RWPE2 (cell line): ENCODE data around the gene PLEKHG3.

Experiments
- ATAC-seq: fragments of 200-7000 bp; cut with Tn5 transposase; 3 replicates; pipeline ENCODE4 v1.9.1; 2021; ENCODE audit warnings: low read depth
- DNase-seq: peaks from one replicate; pipeline ENCODE4 v3.0.0-alpha.2; 2020; ENCODE audit warnings: low spot score
- H3K27ac ChIP-seq: fragments of 450-650 bp; 2 replicates; pipeline ENCODE4 v1.5.1; 2017; ENCODE audit warnings: mild to moderate bottlenecking; ENCODE audit not compliant: poor library complexity, severe bottlenecking
- H3K27me3 ChIP-seq: fragments of 250-450 bp; sonication (Bioruptor Pico); 2 replicates; pipeline ENCODE4 v1.5.1; 2021; ENCODE audit warnings: mild to moderate bottlenecking, moderate library complexity; ENCODE audit not compliant: insufficient read depth, poor library complexity, severe bottlenecking
- H3K36me3 ChIP-seq: fragments of 250-450 bp; sonication (Bioruptor Pico); 2 replicates; pipeline ENCODE4 v1.5.1; 2020; ENCODE audit warnings: low read depth, mild to moderate bottlenecking, moderate library complexity
- H3K4me1 ChIP-seq: fragments of 250-450 bp; sonication (Bioruptor Pico); 2 replicates; pipeline ENCODE4 v1.5.1; 2021; ENCODE audit warnings: mild to moderate bottlenecking, moderate library complexity; ENCODE audit not compliant: insufficient read depth, poor library complexity, severe bottlenecking
- H3K4me3 ChIP-seq: fragments of 250-450 bp; sonication (Bioruptor Pico); 2 replicates; pipeline ENCODE4 v1.5.1; 2021; ENCODE audit warnings: mild to moderate bottlenecking, moderate library complexity; ENCODE audit not compliant: severe bottlenecking
- H3K9me3 ChIP-seq: fragments of 250-450 bp; sonication (Bioruptor Pico); 2 replicates; pipeline ENCODE4 v1.5.1; 2021; ENCODE audit warnings: mild to moderate bottlenecking, moderate library complexity; ENCODE audit not compliant: severe bottlenecking
- TF ChIP-seq, protein P1 (sequence below): fragments of 450-650 bp; IDR thresholded peaks from one replicate; pipeline ENCODE4 v1.5.1; 2017; ENCODE audit warnings: mild to moderate bottlenecking, moderate library complexity; ENCODE audit not compliant: poor library complexity, severe bottlenecking

PLEKHG3 gene

DNA sequence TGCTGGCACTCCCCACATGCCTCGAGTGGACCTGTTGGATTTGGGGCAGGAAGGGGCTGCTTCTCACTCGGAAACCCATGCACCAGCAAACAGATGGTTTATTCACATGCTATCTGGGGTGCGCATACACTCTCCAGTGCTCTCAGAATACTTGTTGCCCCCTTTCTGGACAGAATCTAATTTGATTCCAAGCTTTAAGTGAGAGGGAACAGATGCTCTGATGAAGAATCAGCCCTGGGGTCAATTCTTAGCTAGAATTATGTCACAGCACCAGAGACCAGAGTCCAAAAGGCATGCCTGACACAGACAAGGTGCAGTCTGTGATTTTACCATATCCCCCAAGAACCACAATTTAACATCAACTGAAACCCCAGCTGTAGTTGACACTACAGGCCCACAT, 91.7 kb downstream of the PLEKHG3 start:
- H3K4me3 ChIP-seq = no peak overlapping the region
- H3K27ac ChIP-seq = no peak overlapping the region
- no peaks in the 10 kb centered on the region for H3K27me3 ChIP-seq
- no peak for ATAC-seq
- H3K9me3 ChIP-seq = no peaks in the 10 kb centered on the region
- TF ChIP-seq, protein P1, sequence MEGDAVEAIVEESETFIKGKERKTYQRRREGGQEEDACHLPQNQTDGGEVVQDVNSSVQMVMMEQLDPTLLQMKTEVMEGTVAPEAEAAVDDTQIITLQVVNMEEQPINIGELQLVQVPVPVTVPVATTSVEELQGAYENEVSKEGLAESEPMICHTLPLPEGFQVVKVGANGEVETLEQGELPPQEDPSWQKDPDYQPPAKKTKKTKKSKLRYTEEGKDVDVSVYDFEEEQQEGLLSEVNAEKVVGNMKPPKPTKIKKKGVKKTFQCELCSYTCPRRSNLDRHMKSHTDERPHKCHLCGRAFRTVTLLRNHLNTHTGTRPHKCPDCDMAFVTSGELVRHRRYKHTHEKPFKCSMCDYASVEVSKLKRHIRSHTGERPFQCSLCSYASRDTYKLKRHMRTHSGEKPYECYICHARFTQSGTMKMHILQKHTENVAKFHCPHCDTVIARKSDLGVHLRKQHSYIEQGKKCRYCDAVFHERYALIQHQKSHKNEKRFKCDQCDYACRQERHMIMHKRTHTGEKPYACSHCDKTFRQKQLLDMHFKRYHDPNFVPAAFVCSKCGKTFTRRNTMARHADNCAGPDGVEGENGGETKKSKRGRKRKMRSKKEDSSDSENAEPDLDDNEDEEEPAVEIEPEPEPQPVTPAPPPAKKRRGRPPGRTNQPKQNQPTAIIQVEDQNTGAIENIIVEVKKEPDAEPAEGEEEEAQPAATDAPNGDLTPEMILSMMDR = no peak
- H3K36me3 ChIP-seq = no peaks in the 10 kb centered on the region
- no peaks in the 10 kb centered on the region for H3K4me1 ChIP-seq
- no peak for DNase-seq

- TF ChIP-seq, protein P1 = no peak
- no peak for DNase-seq
- no peak for ATAC-seq
Measured at GRCh38 chr14:64796369-64796768, 92.1 kb downstream of the PLEKHG3 start.

DNA sequence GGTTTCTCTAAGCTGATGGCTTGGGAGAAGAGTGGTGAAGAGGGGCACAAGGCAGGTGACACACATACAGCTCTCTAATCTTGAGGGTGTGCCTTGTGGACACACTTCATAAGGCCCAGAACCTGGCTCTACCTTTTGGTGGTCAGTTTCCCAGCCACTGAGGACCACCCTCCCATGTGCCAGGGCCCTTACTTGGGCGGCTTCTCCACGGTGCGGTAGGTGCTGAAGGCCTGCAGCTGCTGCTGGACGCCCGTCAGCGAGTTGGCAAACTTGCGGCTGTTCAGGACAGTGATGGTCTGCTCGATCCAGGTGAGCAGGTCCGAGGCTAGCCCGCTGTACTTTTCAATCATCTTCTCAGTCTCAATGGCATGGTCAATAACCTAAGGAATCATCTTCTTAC, 95.3 kb downstream of the PLEKHG3 start:
- TF ChIP-seq, protein P1 = no peak
- H3K4me3 ChIP-seq = no peak overlapping the region
- no peaks in the 10 kb centered on the region for H3K27me3 ChIP-seq

More at GRCh38 chr14:64796369-64796768, 92.1 kb downstream of the PLEKHG3 start:
- Histone ChIP-seq H3K4me1 (no peaks in the 10 kb centered on the region), H3K9me3 (no peaks in the 10 kb centered on the region), H3K27ac (no peak overlapping the region), H3K4me3 (no peak overlapping the region), H3K27me3 (no peaks in the 10 kb centered on the region), H3K36me3 (no peaks in the 10 kb centered on the region)

More for the DNA sequence above, 95.3 kb downstream of the PLEKHG3 start:
- no peaks in the 10 kb centered on the region for H3K36me3 ChIP-seq
- H3K4me1 ChIP-seq = no peaks in the 10 kb centered on the region
- H3K27ac ChIP-seq = no peak overlapping the region
- DNase-seq (no peak), ATAC-seq (no peak)
- no peaks in the 10 kb centered on the region for H3K9me3 ChIP-seq
